ENCODE results near the gene ATP5ME.

Gene ATP5ME, protein sequence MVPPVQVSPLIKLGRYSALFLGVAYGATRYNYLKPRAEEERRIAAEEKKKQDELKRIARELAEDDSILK

DNA sequence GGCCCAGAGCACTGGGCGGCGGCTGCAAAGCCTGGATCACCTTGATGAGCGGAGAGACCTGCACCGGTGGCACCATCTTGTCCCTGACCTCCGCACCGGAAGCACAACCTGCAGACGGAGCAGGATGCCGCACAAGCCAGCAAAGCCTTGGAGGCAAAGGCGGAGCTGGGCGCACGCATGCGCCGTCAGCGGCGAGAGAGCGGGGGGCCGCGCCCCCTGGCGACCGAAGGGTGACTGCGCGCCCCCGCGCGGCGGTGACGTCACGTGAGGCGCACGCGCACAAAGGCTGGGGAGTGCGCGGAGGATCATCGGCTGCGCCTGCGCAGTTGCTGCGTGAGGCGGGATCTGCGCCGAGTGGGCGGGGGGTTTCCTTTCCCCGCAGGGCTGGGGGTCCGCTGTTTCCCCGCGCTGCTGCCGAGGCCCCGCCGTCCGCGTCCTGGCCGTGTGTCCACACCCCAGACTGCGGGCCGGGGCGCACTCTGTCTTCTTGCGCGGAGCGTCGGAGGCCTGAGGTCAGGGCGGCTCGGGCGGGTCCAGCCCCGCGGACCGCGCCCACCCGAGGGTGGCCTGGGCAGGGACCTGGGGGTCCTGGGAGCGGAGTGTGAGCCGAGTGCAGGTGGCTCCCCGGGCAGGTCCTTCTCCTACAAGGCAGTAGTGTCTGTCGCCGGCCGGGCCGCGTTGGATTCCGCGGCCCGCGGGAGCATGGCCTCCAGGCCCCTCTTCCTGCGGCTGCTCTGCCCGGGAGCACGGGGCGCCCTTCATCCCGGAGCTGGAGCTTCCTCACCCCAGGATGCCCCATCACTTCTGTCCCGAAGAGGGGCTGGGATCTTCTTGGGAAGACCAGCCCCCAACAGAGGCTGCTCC, at the start of gene ATP5ME, which contains the start of gene MYL5:
Gene ATP5ME (minus strand): TSS at position 105 of the 864 bp plus-strand sequence. CDS start 29 bp downstream, at position 76.
Gene MYL5 (plus strand): TSS at position 371 of the 864 bp plus-strand sequence. CDS start 3,485 bp downstream, outside the sequence.
- Histone ChIP-seq H3K9ac (ENCODE audit: insufficient read length, low read depth) (peak within 1 kb of the TSS; percentile 97), H3K4me1 (ENCODE audit: insufficient read depth, insufficient read length) (peaks cover 34% of the 10 kb centered on the region), H3K4me3 (ENCODE audit: insufficient read length, low read depth) (peak within 1 kb of the TSS; percentile 75), H3K9me3 (ENCODE audit: insufficient read depth, low read length) (no peaks in the 10 kb centered on the region), H3K36me3 (ENCODE audit: insufficient read depth, insufficient read length, low read length) (peaks cover 37% of the 10 kb centered on the region), H3K27me3 (ENCODE audit: insufficient read depth, insufficient read length) (no peaks in the 10 kb centered on the region)
- DNase-seq (ENCODE audit: low read depth, low spot score) = peak; percentile 95
- TF ChIP-seq YY1 (IDR thresholded peaks at IDR 0.05; ENCODE audit: insufficient read depth, insufficient read length) (peak; percentile 80), SUZ12 (IDR thresholded peaks at IDR 0.05; ENCODE audit: extremely low read depth, insufficient read depth, insufficient read length) (no peak)

DNA sequence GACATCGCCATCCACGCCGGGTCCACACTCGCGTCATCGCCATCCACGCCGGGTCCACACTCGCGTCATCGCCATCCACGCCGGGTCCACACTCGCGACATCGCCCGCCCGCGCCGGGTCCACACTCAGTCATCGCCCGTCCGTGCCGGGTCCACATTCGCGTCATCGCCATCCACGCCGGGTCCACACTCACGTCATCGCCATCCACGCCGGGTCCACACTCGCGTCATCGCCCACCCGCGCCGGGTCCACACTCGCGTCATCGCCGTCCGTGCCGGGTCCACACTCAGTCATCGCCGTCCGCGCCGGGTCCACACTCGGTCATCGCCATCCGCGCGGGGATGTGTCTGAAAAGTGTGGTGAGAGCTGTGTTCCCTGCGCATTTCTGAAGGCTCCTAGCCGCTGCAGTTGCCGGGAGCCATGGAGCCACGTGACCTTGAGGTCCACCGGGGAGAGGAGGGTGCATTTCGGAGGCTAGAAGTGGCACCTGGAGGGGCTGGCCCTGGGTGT, 48.8 kb upstream of the ATP5ME start:
- H3K4me3 ChIP-seq (ENCODE audit: insufficient read length, low read depth) = no peak overlapping the region
- H3K36me3 ChIP-seq (ENCODE audit: insufficient read depth, insufficient read length, low read length) = peaks cover 58% of the 10 kb centered on the region
- no peaks in the 10 kb centered on the region for H3K9me3 ChIP-seq (ENCODE audit: insufficient read depth, low read length)
- DNase-seq (ENCODE audit: low read depth, low spot score) = no peak
- H3K27me3 ChIP-seq (ENCODE audit: insufficient read depth, insufficient read length) = no peaks in the 10 kb centered on the region
- TF ChIP-seq YY1 (IDR thresholded peaks at IDR 0.05; ENCODE audit: insufficient read depth, insufficient read length) = no peak
- H3K4me1 ChIP-seq (ENCODE audit: insufficient read depth, insufficient read length) = peaks cover 6% of the 10 kb centered on the region
- H3K9ac ChIP-seq (ENCODE audit: insufficient read length, low read depth) = no peak overlapping the region

DNA sequence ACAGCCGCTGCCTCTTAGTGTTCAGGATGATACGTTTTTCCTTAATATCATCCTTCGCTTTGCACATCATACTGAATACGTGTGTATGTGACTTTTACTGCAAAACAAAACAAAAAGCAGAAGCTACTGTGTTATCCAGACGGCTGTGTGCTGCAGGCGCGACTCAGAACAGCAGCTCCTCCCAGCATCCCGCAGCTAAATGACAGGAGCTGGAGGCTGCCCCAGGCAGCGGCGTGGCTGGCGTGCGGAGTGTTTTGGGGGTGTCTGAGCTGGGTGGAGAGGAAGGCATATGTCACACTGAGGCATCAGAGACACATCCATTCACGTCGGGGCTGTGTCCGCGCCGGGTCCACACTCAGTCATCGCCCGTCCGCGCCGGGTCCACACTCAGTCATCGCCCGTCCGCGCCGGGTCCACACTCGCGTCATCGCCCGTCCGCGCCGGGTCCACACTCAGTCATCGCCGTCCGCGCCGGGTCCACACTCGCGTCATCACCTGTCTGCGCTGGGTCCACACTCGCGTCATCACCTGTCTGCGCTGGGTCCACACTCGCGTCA, 48.2 kb upstream of the ATP5ME start:
- DNase-seq (ENCODE audit: low read depth, low spot score) = no peak
- H3K9ac ChIP-seq (ENCODE audit: insufficient read length, low read depth) = no peak overlapping the region
- H3K4me1 ChIP-seq (ENCODE audit: insufficient read depth, insufficient read length) = peaks cover 10% of the 10 kb centered on the region
- H3K9me3 ChIP-seq (ENCODE audit: insufficient read depth, low read length) = no peaks in the 10 kb centered on the region
- peaks cover 54% of the 10 kb centered on the region for H3K36me3 ChIP-seq (ENCODE audit: insufficient read depth, insufficient read length, low read length)
- TF ChIP-seq ZNF274 (IDR thresholded peaks at IDR 0.05; ENCODE audit: low read depth, low read length) (no peak), YY1 (IDR thresholded peaks at IDR 0.05; ENCODE audit: insufficient read depth, insufficient read length) (no peak)
- H3K4me3 ChIP-seq (ENCODE audit: insufficient read length, low read depth) = no peak overlapping the region
- H3K27me3 ChIP-seq (ENCODE audit: insufficient read depth, insufficient read length) = no peaks in the 10 kb centered on the region

DNA sequence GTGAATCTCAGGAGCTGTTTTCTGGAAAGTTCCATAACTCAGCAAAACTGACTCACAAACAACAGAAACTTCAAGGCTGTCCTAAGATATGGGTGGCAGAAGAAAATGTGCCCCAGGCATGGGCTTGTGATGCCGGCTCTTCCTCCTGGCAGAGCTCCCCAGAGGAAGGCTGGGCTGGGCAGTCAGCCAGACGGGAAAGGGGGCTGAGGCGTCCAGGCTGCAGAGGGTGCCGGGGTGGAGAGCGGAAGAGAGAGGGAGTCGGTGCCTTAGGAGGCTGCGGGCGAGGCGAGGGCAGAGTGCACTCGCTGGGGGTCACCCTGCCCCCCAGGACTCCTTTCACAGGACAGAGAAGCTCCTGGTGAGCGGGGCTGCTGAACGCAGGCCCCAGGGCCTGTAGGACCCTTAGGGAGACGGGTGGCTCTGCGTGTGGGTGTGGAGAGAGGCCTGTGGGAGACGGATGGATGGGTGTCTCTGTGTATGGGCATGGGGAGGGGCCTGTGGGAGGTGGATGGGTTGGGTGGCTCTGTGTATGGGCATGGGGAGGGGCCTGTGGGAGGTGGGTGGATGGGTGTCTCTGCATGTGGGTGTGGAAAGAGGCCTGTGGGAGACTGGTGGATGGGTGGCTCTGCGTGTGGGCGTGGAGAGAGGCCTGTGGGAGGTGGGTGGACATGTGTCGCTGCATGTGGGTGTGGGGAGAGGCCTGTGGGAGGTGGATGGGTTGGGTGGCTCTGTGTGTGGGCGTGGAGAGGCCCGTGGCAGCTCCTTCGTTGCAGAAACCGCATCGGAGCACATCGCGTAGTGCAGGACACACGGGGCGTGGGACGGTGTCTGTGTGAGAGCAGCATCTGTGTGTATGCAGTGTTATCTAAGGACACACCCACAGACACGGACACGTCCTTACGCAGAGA, 47.4 kb upstream of the ATP5ME start:
- H3K36me3 ChIP-seq (ENCODE audit: insufficient read depth, insufficient read length, low read length) = peaks cover 54% of the 10 kb centered on the region
- H3K27me3 ChIP-seq (ENCODE audit: insufficient read depth, insufficient read length) = no peaks in the 10 kb centered on the region
- TF ChIP-seq ZNF274 (IDR thresholded peaks at IDR 0.05; ENCODE audit: low read depth, low read length) = no peak
- no peak for TF ChIP-seq YY1 (IDR thresholded peaks at IDR 0.05; ENCODE audit: insufficient read depth, insufficient read length)
- TF ChIP-seq SUZ12 (IDR thresholded peaks at IDR 0.05; ENCODE audit: extremely low read depth, insufficient read depth, insufficient read length) = no peak
- no peak overlapping the region for H3K9ac ChIP-seq (ENCODE audit: insufficient read length, low read depth)
- no peak for DNase-seq (ENCODE audit: low read depth, low spot score)
- H3K4me3 ChIP-seq (ENCODE audit: insufficient read length, low read depth) = no peak overlapping the region
- peaks cover 7% of the 10 kb centered on the region for H3K4me1 ChIP-seq (ENCODE audit: insufficient read depth, insufficient read length)
- no peaks in the 10 kb centered on the region for H3K9me3 ChIP-seq (ENCODE audit: insufficient read depth, low read length)

DNA sequence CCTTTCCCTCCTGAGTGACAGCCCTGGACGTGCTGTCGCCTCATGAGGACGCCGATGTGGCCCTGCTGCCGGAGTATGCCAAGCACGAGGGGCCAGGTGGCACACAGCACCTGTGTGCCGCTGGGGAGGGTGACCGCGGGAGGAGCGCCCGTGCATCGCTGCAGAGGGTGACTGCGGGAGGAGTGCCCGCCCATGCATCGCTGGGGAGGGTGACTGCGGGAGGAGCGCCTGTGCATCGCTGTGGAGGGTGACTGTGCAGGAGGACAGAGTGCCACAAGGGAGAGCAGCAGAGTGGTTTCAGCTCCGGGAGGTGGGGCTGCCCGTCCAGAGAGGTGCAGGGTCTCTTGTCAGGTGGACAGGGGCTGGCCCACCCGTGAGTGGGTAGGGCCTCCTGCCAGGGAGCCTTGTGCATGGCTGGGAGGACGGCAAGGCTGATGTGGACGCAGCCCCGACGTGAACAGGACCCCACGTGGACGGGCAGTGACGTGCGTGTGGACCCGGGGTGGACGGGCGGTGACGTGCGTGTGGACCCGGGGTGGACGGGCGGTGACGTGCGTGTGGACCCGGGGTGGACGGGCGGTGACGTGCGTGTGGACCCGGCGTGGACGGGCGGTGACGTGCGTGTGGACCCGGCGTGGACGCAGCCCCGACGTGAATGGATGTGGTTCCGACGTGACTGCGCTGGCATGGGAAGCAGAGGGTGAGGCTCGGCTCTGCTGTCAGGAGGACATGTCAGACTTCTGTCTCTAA, 46.2 kb upstream of the ATP5ME start:
- H3K4me3 ChIP-seq (ENCODE audit: insufficient read length, low read depth) = no peak overlapping the region
- no peaks in the 10 kb centered on the region for H3K27me3 ChIP-seq (ENCODE audit: insufficient read depth, insufficient read length)
- no peak overlapping the region for H3K9ac ChIP-seq (ENCODE audit: insufficient read length, low read depth)
- no peak for DNase-seq (ENCODE audit: low read depth, low spot score)
- H3K36me3 ChIP-seq (ENCODE audit: insufficient read depth, insufficient read length, low read length) = peaks cover 49% of the 10 kb centered on the region
- TF ChIP-seq SUZ12 (IDR thresholded peaks at IDR 0.05; ENCODE audit: extremely low read depth, insufficient read depth, insufficient read length) = no peak
- no peak for TF ChIP-seq ZNF274 (IDR thresholded peaks at IDR 0.05; ENCODE audit: low read depth, low read length)
- TF ChIP-seq YY1 (IDR thresholded peaks at IDR 0.05; ENCODE audit: insufficient read depth, insufficient read length) = no peak
- H3K4me1 ChIP-seq (ENCODE audit: insufficient read depth, insufficient read length) = peaks cover 5% of the 10 kb centered on the region
- no peaks in the 10 kb centered on the region for H3K9me3 ChIP-seq (ENCODE audit: insufficient read depth, low read length)

DNA sequence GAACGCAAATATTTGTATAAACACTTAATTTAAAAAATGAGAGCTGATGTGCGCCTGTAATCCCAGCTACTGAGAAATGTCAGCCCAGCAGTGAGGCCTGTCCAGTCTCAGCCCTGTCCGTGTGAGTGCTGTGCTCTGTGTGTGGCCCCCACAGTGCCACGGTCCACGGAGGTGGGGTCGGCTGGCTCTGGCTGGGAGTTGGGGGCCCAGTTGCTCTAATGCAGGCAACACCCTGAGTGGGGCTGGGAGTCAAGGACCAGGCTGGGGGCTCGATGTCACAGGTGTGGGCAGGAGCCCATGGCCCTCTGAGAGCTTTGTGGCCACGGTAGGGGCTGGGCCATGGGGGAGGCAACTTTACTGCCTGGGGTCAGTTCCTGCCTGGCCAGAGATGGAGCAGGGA, 44.4 kb upstream of the ATP5ME start:
- Histone ChIP-seq H3K9ac (ENCODE audit: insufficient read length, low read depth) (no peak overlapping the region), H3K4me1 (ENCODE audit: insufficient read depth, insufficient read length) (peaks cover 5% of the 10 kb centered on the region), H3K4me3 (ENCODE audit: insufficient read length, low read depth) (no peak overlapping the region), H3K27me3 (ENCODE audit: insufficient read depth, insufficient read length) (no peaks in the 10 kb centered on the region), H3K9me3 (ENCODE audit: insufficient read depth, low read length) (no peaks in the 10 kb centered on the region), H3K36me3 (ENCODE audit: insufficient read depth, insufficient read length, low read length) (peaks cover 56% of the 10 kb centered on the region)
- DNase-seq (ENCODE audit: low read depth, low spot score) = no peak
- TF ChIP-seq SUZ12 (IDR thresholded peaks at IDR 0.05; ENCODE audit: extremely low read depth, insufficient read depth, insufficient read length) = no peak
- no peak for TF ChIP-seq YY1 (IDR thresholded peaks at IDR 0.05; ENCODE audit: insufficient read depth, insufficient read length)
- no peak for TF ChIP-seq ZNF274 (IDR thresholded peaks at IDR 0.05; ENCODE audit: low read depth, low read length)
